GM19025 (cell line): ENCODE measurements around the gene NIPSNAP3A.
"Not testable (repeated sequence)": the region's sequence is repeated elsewhere in the genome, so short reads cannot be mapped to it uniquely, and the experiment has no call there.

ENCODE experiments used
- ATAC-seq: cut with Tn5 transposase; IDR thresholded peaks from one replicate; pipeline ENCODE4 v1.9.1; 2021; ENCODE audit warnings: mild to moderate bottlenecking, low read depth, moderate library complexity; ENCODE audit not compliant: unreplicated experiment

Gene NIPSNAP3A

GRCh38 chr9:104747565-104748358 lies at the start of gene NIPSNAP3A:
NIPSNAP3A (plus strand) TSS chr9:104747683; CDS start chr9:104747793, 110 bp downstream.
- ATAC-seq: peak; percentile 82

DNA sequence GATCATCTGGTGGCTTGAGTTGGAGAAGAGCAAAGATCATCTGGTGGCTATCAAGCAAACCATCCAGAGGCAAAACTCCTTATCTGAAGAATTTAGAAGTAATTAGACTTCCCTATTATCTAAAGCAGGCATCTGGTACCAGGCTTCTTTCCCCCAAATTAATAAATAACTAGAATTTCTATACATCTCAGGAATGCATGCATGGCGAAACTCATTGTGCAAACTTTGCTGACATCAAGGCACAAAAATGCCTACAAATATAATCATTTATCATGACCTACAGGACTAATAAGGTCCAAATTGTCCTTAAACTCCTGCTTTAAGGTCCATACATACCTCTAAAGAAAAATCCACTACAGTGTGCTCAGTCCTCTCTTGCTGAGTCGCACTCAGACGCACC lies 47.2 kb upstream of the NIPSNAP3A start:
- no peak for ATAC-seq

- ATAC-seq: not testable (repeated sequence)
Measured at GRCh38 chr9:104708737-104709136, 38.7 kb upstream of the NIPSNAP3A start.

GRCh38 chr9:104711604-104712003 lies 35.9 kb upstream of the NIPSNAP3A start:
- no peak for ATAC-seq

DNA sequence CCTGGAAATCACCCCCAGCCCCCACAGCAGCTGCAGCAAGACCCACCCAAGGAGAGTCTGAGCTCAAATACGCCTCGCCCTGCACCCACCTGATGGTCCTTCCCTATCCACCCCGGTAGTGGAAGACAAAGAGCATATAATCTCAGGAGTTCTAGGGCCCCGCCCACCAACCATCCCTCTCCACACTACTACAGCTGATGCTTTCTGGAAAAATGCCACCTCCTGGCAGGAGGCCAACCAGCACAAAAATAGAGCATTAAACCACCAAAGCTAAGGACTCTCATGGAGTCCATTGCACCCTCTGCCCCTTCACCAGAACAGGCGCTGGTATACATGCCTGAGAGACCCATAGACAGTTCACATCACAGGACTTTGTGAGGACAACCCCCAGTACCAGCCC lies 22.5 kb upstream of the NIPSNAP3A start:
- no peak for ATAC-seq

DNA sequence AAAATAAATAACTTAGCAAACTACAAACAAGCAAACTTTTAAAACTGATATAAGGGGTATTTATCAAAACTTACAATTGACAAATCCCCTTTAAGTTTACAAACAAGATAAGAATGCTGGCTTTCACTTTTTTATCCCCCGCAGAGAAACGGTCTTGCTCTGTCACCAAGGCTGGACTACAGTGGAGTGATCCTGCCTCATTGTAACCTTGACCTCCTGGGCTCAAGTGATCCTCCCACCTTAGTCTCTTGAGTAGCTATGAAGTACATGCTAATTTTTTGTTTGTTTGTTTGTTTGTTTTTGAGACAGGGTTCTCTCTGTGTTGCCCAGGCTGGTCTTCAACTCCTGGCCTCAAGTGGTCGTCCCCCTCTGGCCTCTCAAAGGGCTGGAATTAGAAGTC lies 9.0 kb upstream of the NIPSNAP3A start:
- ATAC-seq: no peak

GRCh38 chr9:104740621-104741020 lies 6.9 kb upstream of the NIPSNAP3A start:
- no peak for ATAC-seq

- ATAC-seq: peak; percentile 24
Measured at GRCh38 chr9:104743376-104743985, 4.0 kb upstream of the NIPSNAP3A start.

- ATAC-seq: no peak
Measured at GRCh38 chr9:104745852-104746251, 1.6 kb upstream of the NIPSNAP3A start.

DNA sequence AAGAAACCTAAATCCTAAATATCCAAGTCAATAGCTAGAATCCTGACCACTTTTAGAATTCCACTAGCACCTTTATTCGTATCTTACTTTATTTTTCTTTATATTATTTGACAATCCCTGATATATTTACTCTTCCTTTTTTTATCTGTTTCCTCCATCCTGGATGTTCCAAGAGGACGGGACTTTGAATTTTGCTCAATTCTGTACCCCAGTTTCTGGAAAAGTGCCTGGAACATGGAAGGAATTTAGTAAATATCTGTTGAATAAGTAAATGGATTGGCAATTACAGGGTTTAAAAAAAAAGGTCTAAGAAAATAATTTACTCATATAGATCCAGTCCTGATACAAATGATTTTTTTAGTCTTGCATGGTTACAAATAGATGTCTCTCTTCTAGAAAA lies 1.2 kb upstream of the NIPSNAP3A start:
- ATAC-seq: no peak

- no peak for ATAC-seq
Measured at GRCh38 chr9:104746798-104747197, 685 bp upstream of the NIPSNAP3A start.

DNA sequence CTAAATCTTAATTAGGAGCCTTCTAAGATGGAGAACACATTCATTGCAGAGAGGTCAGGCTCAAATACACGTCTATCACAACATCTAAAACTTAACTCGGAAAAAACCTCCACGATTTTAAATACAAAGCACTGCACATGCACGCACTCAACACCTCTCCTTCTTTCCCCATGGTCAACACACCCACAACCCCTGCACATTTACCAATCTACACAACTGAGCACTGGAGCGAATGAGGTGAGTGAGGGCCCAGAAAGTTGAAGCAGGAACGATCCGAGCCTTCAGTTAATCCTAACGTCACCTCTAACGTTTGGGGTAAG lies 278 bp upstream of the NIPSNAP3A start:
- ATAC-seq: no peak

GRCh38 chr9:104748359-104749031 lies 1.0 kb downstream of the NIPSNAP3A start:
- ATAC-seq: no peak

DNA sequence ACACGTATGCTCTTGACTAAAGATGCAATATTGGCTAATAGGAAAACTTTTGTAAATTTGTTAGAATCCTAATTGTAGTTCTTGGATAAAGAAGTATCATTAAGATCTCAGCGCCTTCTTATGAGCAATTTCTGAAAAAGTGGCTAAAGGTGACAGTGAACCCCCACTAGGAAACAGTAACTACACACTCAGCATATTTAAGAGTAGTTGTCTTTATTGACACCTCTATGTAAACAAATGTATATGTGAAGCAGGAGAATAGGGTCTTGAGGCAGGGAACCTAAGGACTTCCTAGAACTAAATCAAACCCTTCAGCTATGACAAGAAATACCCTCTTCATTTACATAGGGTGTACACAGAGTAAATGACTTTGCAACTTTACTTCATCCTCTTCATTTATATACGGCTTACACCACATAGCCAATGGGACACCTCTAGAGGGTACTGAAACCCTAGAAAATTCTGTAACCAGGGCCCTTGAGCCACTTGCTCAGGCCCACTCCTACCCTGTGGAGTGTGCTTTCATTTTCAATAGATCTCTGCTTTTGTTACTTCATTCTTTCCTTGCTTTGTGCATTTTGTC lies 2.8 kb downstream of the NIPSNAP3A start:
- peak; percentile 9 for ATAC-seq

- no peak for ATAC-seq
Measured at GRCh38 chr9:104758974-104759373, 11.5 kb downstream of the NIPSNAP3A start.

- peak; percentile 30 for ATAC-seq
Measured at GRCh38 chr9:104765138-104765537, 17.7 kb downstream of the NIPSNAP3A start.

- no peak for ATAC-seq
Measured at GRCh38 chr9:104766025-104766424, 18.5 kb downstream of the NIPSNAP3A start.

DNA sequence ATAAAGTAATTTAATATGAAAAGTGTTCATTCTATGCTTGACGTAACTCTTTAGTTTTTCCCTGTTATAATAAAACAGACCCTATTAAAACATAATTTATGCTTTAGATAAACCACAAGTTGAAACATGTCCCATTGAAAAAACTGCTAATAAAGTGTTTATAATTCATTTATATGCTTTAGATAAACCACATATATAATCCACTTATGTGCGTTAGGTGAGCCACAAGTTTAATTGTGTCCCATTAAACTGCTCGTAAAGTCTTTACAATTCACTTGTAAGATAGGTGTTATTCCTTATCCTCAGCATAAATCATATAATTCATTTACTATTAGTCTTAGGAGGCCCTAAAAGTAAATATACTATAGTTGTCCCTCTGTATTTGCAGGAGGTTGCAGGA lies 20.0 kb downstream of the NIPSNAP3A start:
- no peak for ATAC-seq

DNA sequence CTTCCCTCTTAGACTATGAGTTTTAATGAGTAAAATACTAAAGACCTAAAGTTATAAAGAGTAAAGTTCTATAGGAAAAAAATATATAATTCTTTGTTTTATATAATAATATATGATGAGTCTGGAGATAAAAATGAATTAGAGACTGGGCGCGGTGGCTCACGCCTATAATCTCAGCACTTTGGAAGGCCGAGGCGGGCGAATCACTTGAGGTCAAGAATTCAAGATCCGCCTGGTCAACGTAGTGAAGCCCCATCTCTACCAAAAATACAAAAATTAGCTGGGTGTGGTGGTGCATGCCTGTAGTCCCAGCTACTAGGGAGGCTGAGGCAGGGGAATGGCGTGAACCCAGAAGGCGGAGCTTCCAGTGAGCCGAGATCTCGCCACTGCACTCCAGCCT lies 21.5 kb downstream of the NIPSNAP3A start:
- not testable (repeated sequence) for ATAC-seq

DNA sequence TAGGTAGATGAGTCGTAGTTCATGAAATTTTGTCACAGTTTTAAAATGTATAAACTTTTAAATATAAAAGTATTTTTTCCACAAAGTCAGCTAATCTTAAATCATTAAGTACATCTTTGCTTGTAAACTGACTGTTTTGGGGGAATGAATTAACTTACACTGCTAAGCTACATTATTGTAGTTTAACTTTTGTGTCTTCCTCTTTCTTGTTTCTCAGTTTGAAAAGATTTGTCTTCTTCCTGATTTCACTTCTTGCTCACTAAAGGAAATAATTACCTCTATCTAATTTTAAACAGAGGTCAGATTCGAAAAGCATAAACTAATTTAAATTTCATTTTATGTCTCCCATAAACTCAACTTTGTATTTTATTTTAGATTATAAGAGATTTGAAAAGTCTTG lies 22.2 kb downstream of the NIPSNAP3A start:
- no peak for ATAC-seq
